Kidney epithelial cell (primary cell): ENCODE data around the gene TSC22D4. TPM values are rescaled to one million over a fixed set of nuclear protein-coding genes. Genes with fewer than 3 reads are reported as not detected.

Experiments used
- DNase-seq: peaks from one replicate; pipeline ENCODE4 v3.0.0-alpha.2; 2010; ENCODE audit warnings: low read depth
- H3K27me3 ChIP-seq: 2 replicates; pipeline ENCODE4 v1.6.0; 2011; ENCODE audit warnings: low read length; ENCODE audit not compliant: control insufficient read depth, insufficient read depth
- H3K36me3 ChIP-seq: 2 replicates; pipeline ENCODE4 v1.5.1; 2011; ENCODE audit warnings: low read length; ENCODE audit not compliant: control insufficient read depth, insufficient read depth
- H3K4me3 ChIP-seq: 2 replicates; pipeline ENCODE4 v1.5.1; 2011; ENCODE audit warnings: low read depth, mild to moderate bottlenecking, control low read depth, low read length
- total RNA-seq: library from RNA; depleted of rRNA; stranded (reverse); fragments of >200 nt; gene quantifications from 2 replicates; pipeline ENCODE4 v1.2.3, GENCODE V29; 2015
- TF ChIP-seq, protein P1 (sequence below): IDR thresholded peaks from 2 replicates; pipeline ENCODE4 v1.5.1; 2011; ENCODE audit warnings: mild to moderate bottlenecking, moderate library complexity, low read length, control low read depth, inconsistent platforms; ENCODE audit not compliant: insufficient read depth, poor library complexity, severe bottlenecking

TSC22D4 gene
- total RNA-seq, 1 donor from 2014 or later, result 41.6 TPM

DNA sequence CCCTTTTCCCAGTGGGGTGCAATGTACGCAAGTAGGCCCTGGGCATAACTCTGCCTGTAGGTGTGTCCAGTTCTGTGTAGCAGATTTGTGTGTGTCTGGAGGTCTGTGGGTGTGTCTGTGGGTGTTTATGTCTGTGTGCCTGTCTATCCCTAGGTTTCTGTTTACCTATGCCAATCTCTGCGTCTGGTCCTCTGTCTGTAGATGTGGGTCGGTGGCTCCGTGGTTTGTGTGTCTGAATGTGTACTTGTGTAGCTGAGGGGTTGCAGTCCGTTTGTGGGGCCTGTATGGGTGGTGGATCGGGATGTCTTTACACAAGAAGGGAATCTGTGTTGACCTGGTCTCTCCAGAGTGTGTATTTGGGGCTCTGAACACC is 5.6 kb upstream of the TSC22D4 start:
- no peak for DNase-seq
- Histone ChIP-seq H3K4me3 (no peak overlapping the region), H3K36me3 (no peaks in the 10 kb centered on the region), H3K27me3 (no peaks in the 10 kb centered on the region)
- TF ChIP-seq, protein P1, sequence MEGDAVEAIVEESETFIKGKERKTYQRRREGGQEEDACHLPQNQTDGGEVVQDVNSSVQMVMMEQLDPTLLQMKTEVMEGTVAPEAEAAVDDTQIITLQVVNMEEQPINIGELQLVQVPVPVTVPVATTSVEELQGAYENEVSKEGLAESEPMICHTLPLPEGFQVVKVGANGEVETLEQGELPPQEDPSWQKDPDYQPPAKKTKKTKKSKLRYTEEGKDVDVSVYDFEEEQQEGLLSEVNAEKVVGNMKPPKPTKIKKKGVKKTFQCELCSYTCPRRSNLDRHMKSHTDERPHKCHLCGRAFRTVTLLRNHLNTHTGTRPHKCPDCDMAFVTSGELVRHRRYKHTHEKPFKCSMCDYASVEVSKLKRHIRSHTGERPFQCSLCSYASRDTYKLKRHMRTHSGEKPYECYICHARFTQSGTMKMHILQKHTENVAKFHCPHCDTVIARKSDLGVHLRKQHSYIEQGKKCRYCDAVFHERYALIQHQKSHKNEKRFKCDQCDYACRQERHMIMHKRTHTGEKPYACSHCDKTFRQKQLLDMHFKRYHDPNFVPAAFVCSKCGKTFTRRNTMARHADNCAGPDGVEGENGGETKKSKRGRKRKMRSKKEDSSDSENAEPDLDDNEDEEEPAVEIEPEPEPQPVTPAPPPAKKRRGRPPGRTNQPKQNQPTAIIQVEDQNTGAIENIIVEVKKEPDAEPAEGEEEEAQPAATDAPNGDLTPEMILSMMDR, result no peak

GRCh38 chr7:100483722-100484672 is 5.0 kb upstream of the TSC22D4 start, which contains the start of gene NYAP1:
NYAP1 (plus strand) TSS chr7:100483927; CDS start chr7:100485312, 1,385 bp downstream.
- no peaks in the 10 kb centered on the region for H3K36me3 ChIP-seq
- no peak for DNase-seq
- H3K4me3 ChIP-seq, result peak within 1 kb of the TSS; percentile 52
- H3K27me3 ChIP-seq, result no peaks in the 10 kb centered on the region
- TF ChIP-seq, protein P1, result no peak

DNA sequence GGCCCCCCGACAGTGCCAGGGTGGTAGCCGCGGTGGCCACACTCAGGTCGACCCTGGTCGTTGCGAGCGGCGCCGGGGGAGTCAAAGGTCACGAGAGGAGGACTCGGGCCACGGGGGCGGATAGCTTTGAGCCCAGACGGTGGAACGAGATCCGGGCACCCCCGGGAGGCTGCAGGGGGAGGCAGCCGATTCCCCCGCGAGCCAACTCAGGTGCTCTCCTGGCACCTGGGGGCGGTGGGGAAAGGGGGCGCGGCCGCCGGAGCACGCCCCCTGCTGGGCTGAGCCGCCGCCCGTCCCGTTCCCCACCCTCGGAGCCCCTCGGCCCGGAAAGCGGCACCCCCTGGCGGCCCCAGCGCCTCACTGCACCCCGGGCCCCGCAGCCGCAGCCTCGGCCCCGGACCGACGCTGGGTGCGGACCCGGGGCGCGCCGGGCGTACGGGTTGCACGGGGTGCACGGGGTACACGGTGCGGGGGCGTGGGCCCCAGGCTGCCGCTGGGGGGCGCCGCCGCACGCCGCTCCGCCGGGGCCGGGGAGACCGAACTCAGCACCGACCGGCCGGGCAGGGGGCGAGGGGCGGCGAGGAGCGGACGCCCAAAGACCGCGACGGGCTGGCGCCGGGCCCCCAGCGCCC is 4.2 kb upstream of the TSC22D4 start:
- no peak for DNase-seq
- no peaks in the 10 kb centered on the region for H3K36me3 ChIP-seq
- no peaks in the 10 kb centered on the region for H3K27me3 ChIP-seq
- TF ChIP-seq, protein P1, result peak; percentile 56
- peak overlapping the region; percentile 52 for H3K4me3 ChIP-seq

DNA sequence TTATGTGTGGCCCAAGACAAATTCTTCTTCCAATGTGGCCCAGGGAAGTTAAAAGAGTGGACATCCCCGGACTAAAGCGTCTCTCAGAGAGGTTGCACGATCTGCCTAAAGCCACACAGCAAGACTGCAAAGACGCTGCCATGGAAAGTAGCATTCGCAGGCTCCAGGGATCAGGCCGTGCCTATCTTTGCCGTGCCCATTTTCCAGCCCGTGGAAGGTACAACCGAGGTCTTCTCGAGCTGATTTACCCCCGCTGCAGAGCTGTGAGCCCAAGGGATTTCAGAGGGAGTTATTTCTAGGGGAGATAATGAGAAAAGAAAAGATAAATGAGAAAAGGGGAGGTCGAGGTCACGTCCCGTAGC is 3.7 kb upstream of the TSC22D4 start:
- H3K27me3 ChIP-seq, result no peaks in the 10 kb centered on the region
- TF ChIP-seq, protein P1, result no peak

DNA sequence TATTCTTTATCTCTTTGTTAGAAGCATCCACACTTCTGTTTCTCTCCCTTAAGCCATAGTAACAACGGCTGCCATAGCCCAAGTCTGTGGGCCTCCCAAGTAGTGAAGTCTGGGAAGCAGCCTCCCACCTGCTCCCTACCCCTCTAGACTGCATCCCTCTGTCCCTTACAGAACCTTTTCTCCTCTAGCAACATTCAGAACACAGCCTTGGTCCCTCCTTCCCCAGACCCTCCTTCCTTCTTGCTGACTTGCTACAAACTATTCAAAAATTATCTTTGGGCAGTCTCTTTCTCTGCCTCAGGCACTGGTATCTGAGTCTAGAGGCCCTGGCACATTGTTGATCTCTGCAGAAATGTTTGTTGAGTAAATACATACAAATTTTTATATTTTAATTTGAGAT is 2.5 kb upstream of the TSC22D4 start:
- no peak for DNase-seq
- no peaks in the 10 kb centered on the region for H3K36me3 ChIP-seq
- TF ChIP-seq, protein P1, result no peak
- H3K27me3 ChIP-seq, result no peaks in the 10 kb centered on the region
- no peak overlapping the region for H3K4me3 ChIP-seq

More for the DNA sequence above, 3.7 kb upstream of the TSC22D4 start:
- Histone ChIP-seq H3K4me3 (peak overlapping the region; percentile 52), H3K36me3 (no peaks in the 10 kb centered on the region)
- DNase-seq, result no peak
